Measurements from ENCODE around the gene OR6J1. TPM values are rescaled to one million over a fixed set of nuclear protein-coding genes. Genes with fewer than 3 reads are reported as not detected.
"Not testable (repeated sequence)": the region's sequence is repeated elsewhere in the genome, so short reads cannot be mapped to it uniquely, and the experiment has no call there.

The OR6J1 gene
- total RNA-seq, 1 experiment from 2014 or later: 0.18 TPM

DNA sequence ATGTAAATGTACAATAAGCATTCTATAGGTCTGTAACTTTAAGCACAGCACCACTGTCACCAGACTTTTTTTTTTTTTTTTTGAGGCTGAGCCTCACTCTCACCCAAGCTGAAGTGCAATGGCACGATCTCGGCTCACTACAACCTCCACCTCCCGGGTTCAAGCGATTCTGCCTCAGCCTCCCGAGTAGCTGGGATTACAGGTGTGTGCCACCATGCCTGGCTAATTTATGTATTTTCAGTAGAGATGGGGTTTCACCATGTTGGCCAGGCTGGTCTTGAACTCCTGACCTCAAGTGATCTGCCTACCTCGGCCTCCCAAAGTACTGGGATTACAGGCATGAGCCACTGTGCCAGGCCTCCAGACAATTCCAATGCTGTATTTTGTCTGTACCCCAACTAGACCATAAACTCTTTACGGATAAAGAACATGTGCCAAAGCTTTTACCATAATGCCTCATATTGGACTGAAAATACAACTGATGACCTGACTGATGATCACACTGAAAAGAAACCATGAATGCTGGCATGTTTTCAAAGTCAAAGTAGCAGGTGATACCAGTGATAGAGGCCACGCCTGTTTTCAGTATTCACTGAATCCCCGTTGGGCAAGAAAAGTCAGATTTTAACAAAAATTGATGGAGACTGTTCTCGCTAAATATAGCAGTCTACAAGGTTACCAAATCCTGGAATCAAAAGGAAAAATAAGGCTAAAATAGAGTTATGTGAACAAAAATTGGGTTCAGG, 56.3 kb downstream of the OR6J1 start:
- DNase-seq; H3K27me3 ChIP-seq (replicated peaks; ENCODE audit: control insufficient read depth, insufficient read depth, low read length); H3K9me3 Mint-ChIP-seq (ENCODE audit: unreplicated experiment); intact Hi-C loops (cut with micrococcal nuclease; ENCODE audit: unreplicated experiment); BruUV-seq (replicated peaks); H3K9me3 ChIP-seq; H3K36me3 ChIP-seq (ENCODE audit: control insufficient read depth, insufficient read depth, low read length); H3K27me3 Mint-ChIP-seq (ENCODE audit: insufficient read depth, unreplicated experiment): not testable (repeated sequence)
- CTCF ChIA-PET: interaction anchor here (1.6 to 2.5 kb wide), 3 partner anchors 16 to 27 kb away, joined by 4 to 44 read pairs (median 5); no protein-coding TSS in a partner anchor
- H3K27ac Mint-ChIP-seq (ENCODE audit: unreplicated experiment): peak overlapping the region; percentile 97
- Histone ChIP-seq H3K4me3 (ENCODE audit: low read depth, low read length) (peak overlapping the region; percentile 71), H3K4me1 (peaks cover 35% of the 10 kb centered on the region)
- POLR2A ChIA-PET: interaction anchor here (2.5 kb wide), 1 partner anchor 10 kb away, joined by 46 read pairs; the partner anchor contains the start of gene ABHD4
- peak overlapping the region; percentile 93 for H3K4me3 Mint-ChIP-seq (ENCODE audit: unreplicated experiment)
- H3K4me1 Mint-ChIP-seq (ENCODE audit: low read depth, unreplicated experiment): peaks cover 29% of the 10 kb centered on the region
- H3K36me3 Mint-ChIP-seq (ENCODE audit: insufficient read depth, unreplicated experiment): peaks cover 36% of the 10 kb centered on the region

DNA sequence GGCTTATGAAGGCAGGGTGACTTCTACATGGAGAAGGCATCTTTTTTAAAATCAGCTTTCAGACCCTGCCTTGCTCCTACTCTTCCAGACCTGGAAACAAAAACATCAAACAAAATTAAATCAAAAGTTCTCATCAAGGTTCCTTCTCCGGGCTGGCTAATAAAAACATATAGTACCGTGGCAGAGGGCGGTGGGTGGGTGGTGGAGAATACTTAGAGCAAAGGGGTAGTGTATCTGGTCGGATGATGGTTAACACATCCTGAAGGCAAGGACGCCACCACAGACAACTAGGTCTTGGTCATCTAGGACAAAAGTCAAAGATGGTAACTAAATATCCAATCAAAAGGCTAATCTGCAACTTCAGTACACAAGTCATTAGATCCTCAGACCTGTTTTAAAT, 56.9 kb downstream of the OR6J1 start:
- H3K4me1 Mint-ChIP-seq (ENCODE audit: low read depth, unreplicated experiment): peaks cover 35% of the 10 kb centered on the region
- POLR2A ChIA-PET: no interaction called here

GRCh38 chr14:22583994-22584393, 60.2 kb downstream of the OR6J1 start:
- Mint-ChIP-seq H3K4me1 (ENCODE audit: low read depth, unreplicated experiment) (peaks cover 43% of the 10 kb centered on the region), H3K9me3 (ENCODE audit: unreplicated experiment) (no peaks in the 10 kb centered on the region), H3K36me3 (ENCODE audit: insufficient read depth, unreplicated experiment) (peaks cover 52% of the 10 kb centered on the region), H3K4me3 (ENCODE audit: unreplicated experiment) (no peak overlapping the region), H3K27ac (ENCODE audit: unreplicated experiment) (no peak overlapping the region), H3K27me3 (ENCODE audit: insufficient read depth, unreplicated experiment) (no peaks in the 10 kb centered on the region)
- no peaks in the 10 kb centered on the region for H3K36me3 ChIP-seq (ENCODE audit: control insufficient read depth, insufficient read depth, low read length)
- no peak overlapping the region for H3K4me3 ChIP-seq (ENCODE audit: low read depth, low read length)
- no peaks in the 10 kb centered on the region for H3K27me3 ChIP-seq (replicated peaks; ENCODE audit: control insufficient read depth, insufficient read depth, low read length)
- DNase-seq: no peak
- peaks cover 30% of the 10 kb centered on the region for H3K4me1 ChIP-seq
- ChIA-PET CTCF (no interaction called here), POLR2A (no interaction called here)
- TF ChIP-seq CTCF (IDR thresholded peaks at IDR 0.05; ENCODE audit: insufficient read depth in 1 of 2, low read depth in 1 of 2, low read length in 1 of 2, severe bottlenecking in 1 of 2, unreplicated experiment in 1 of 2): no peak
- H3K9me3 ChIP-seq: no peaks in the 10 kb centered on the region
- intact Hi-C loops (cut with micrococcal nuclease; ENCODE audit: unreplicated experiment): no loop called here
- no TSS peak for BruUV-seq (replicated peaks)

More for the DNA sequence above, 56.9 kb downstream of the OR6J1 start:
- Mint-ChIP-seq H3K36me3 (ENCODE audit: insufficient read depth, unreplicated experiment) (peaks cover 36% of the 10 kb centered on the region), H3K27me3 (ENCODE audit: insufficient read depth, unreplicated experiment) (no peaks in the 10 kb centered on the region), H3K27ac (ENCODE audit: unreplicated experiment) (peak overlapping the region; percentile 37), H3K4me3 (ENCODE audit: unreplicated experiment) (peak overlapping the region; percentile 93), H3K9me3 (ENCODE audit: unreplicated experiment) (no peaks in the 10 kb centered on the region)
- no peak overlapping the region for H3K4me3 ChIP-seq (ENCODE audit: low read depth, low read length)
- no TSS peak for BruUV-seq (replicated peaks)
- no peaks in the 10 kb centered on the region for H3K27me3 ChIP-seq (replicated peaks; ENCODE audit: control insufficient read depth, insufficient read depth, low read length)
- no peaks in the 10 kb centered on the region for H3K36me3 ChIP-seq (ENCODE audit: control insufficient read depth, insufficient read depth, low read length)
- H3K9me3 ChIP-seq: no peaks in the 10 kb centered on the region
- DNase-seq: no peak
- H3K4me1 ChIP-seq: peaks cover 34% of the 10 kb centered on the region
- TF ChIP-seq CTCF (IDR thresholded peaks at IDR 0.05; ENCODE audit: insufficient read depth in 1 of 2, low read depth in 1 of 2, low read length in 1 of 2, severe bottlenecking in 1 of 2, unreplicated experiment in 1 of 2): no peak
- intact Hi-C loops (cut with micrococcal nuclease; ENCODE audit: unreplicated experiment): no loop called here
- CTCF ChIA-PET: interaction anchor here (1.6 kb wide), 1 partner anchor 17 kb away, joined by 4 read pairs; no protein-coding TSS in a partner anchor

Other genes starting within 250 kb of the OR6J1 start
- gene DAD1, start 55.1 kb downstream of the OR6J1 start, total RNA-seq (2022): 151 and 160 TPM in 2 replicates
- gene ABHD4, start 46.1 kb downstream of the OR6J1 start, total RNA-seq (2022): 64.5 and 73.5 TPM in 2 replicates
- 110 and 116 TPM in 2 replicates for gene OXA1L, start 122.3 kb upstream of the OR6J1 start, total RNA-seq (2022)
- 380 and 443 TPM in 2 replicates for gene SLC7A7, start 171.1 kb upstream of the OR6J1 start, total RNA-seq (2022)
- 149 TPM in 2 replicates for gene MRPL52, start 185.5 kb upstream of the OR6J1 start, total RNA-seq (2022)
- gene MMP14, start 192.2 kb upstream of the OR6J1 start, total RNA-seq (2022): 57.2 and 62.9 TPM in 2 replicates
- gene LRP10, start 227.4 kb upstream of the OR6J1 start, total RNA-seq (2022): 29.6 and 34.0 TPM in 2 replicates
- 0.41 and 0.44 TPM in 2 replicates for gene REM2, start 238.9 kb upstream of the OR6J1 start, total RNA-seq (2022)

All from Caco-2 (cell line).